Measurements from ENCODE around the gene FAR2. TPM values are rescaled to one million over a fixed set of nuclear protein-coding genes. Genes with fewer than 3 reads are reported as not detected.

FAR2 gene
- polyA plus RNA-seq, 2 donors = 0.92 to 1.5 TPM

Other genes starting within 250 kb of the FAR2 start
- gene ERGIC2, start 231.9 kb downstream of the FAR2 start, polyA plus RNA-seq = 10 to 100 TPM; 29.2 to 40.2 TPM